SK-N-SH (cell line): Measurements from ENCODE around the gene MAML3. TPM values are rescaled to one million over a fixed set of nuclear protein-coding genes. Genes with fewer than 3 reads are reported as not detected.

Experiments
- CTCF ChIA-PET: fragments of 300-600, 350-600 bp; formaldehyde crosslinking; extraction: SDS; loops from one replicate; lab custom pipeline; 2021; lab: Yijun Ruan, JAX
- POLR2A ChIA-PET: fragments of 350-600 bp; sonication (Branson Sonifier 250); formaldehyde crosslinking; extraction: SDS; loops from one replicate; lab custom pipeline; 2020; ENCODE audit warnings: antibody characterized with exemption, inconsistent platforms; lab: Yijun Ruan, JAX
- DNase-seq: peaks from one replicate; pipeline ENCODE4 v3.0.0; 2012
- H2AFZ ChIP-seq: fragments of 200-600 bp; sonication (generic); 2 replicates; pipeline ENCODE4 v1.8.1; 2016; ENCODE audit warnings: antibody characterized with exemption, mild to moderate bottlenecking, low read depth
- H3F3A ChIP-seq: fragments of 200-600 bp; sonication (generic); replicated peaks from 2 replicates; pipeline ENCODE3; 2016; ENCODE audit warnings: antibody characterized with exemption, mild to moderate bottlenecking; ENCODE audit not compliant: insufficient read depth
- H3K27ac ChIP-seq, 2 experiments: fragments of 200-500 bp in 1 of 2; fragments of 200-600 bp in 1 of 2; sonication (Bioruptor generic) in 1 of 2; sonication (generic), shearing (Covaris generic) in 1 of 2; 2 replicates each; pipeline versions ENCODE4 v1.5.1 to v1.6.1; 2014 to 2016; ENCODE audit warnings: low read depth in 2 of 2, inconsistent platforms in 1 of 2, low read length in 1 of 2, mild to moderate bottlenecking in 1 of 2, mixed read lengths in 1 of 2
- H3K27me3 ChIP-seq: fragments of 200-600 bp; sonication (generic), shearing (Covaris generic); 2 replicates; pipeline ENCODE4 v1.6.1; 2016; ENCODE audit warnings: mixed run types; ENCODE audit not compliant: insufficient read depth
- H3K36me3 ChIP-seq, 2 experiments: fragments of 200-500 bp in 1 of 2; fragments of 200-600 bp in 1 of 2; sonication (Bioruptor generic) in 1 of 2; sonication (generic) in 1 of 2; replicated peaks in 1 of 2; 2 replicates each; pipeline versions ENCODE3 to v1.5.1; 2014 to 2016; ENCODE audit warnings: low read length in 1 of 2, mild to moderate bottlenecking in 1 of 2; ENCODE audit not compliant: insufficient read depth in 2 of 2, control insufficient read depth in 1 of 2
- H3K4me1 ChIP-seq, 2 experiments: fragments of 200-500 bp in 1 of 2; fragments of 200-600 bp in 1 of 2; sonication (Bioruptor generic) in 1 of 2; sonication (generic), shearing (Covaris generic) in 1 of 2; 2 replicates each; pipeline versions ENCODE4 v1.5.1 to v1.6.1; 2014 to 2016; ENCODE audit warnings: low read depth in 1 of 2, low read length in 1 of 2, mixed run types in 1 of 2; ENCODE audit not compliant: insufficient read depth in 2 of 2, control insufficient read depth in 1 of 2
- H3K4me2 ChIP-seq: fragments of 200-600 bp; sonication (generic), shearing (Covaris generic); 2 replicates; pipeline ENCODE4 v1.6.1; 2017; ENCODE audit warnings: mixed run types
- H3K4me3 ChIP-seq, 2 experiments: fragments of 200-500 bp in 1 of 2; fragments of 200-600 bp in 1 of 2; sonication (Bioruptor generic) in 1 of 2; sonication (generic), shearing (Covaris generic) in 1 of 2; 2 replicates each; pipeline versions ENCODE4 v1.5.1 to v1.8.1; 2014 to 2016; ENCODE audit warnings: low read depth in 2 of 2, inconsistent platforms in 1 of 2, low read length in 1 of 2, mild to moderate bottlenecking in 1 of 2, mixed read lengths in 1 of 2, moderate library complexity in 1 of 2
- H3K79me2 ChIP-seq: fragments of 200-600 bp; sonication (generic); 2 replicates; pipeline ENCODE4 v1.8.1; 2017; ENCODE audit warnings: mild to moderate bottlenecking; ENCODE audit not compliant: insufficient read depth
- H3K9ac ChIP-seq: fragments of 200-600 bp; sonication (generic); 2 replicates; pipeline ENCODE4 v1.6.1; 2017; ENCODE audit warnings: mixed run types
- H3K9me2 ChIP-seq: fragments of 200-600 bp; sonication (generic); 2 replicates; pipeline ENCODE4 v1.6.1; 2017; ENCODE audit warnings: mixed run types
- H3K9me3 ChIP-seq: fragments of 200-600 bp; sonication (generic); 2 replicates; pipeline ENCODE4 v1.6.1; 2017; ENCODE audit warnings: mixed run types, mild to moderate bottlenecking, moderate library complexity
- H4K20me1 ChIP-seq: fragments of 200-600 bp; sonication (generic); 2 replicates; pipeline ENCODE4 v1.6.1; 2017; ENCODE audit warnings: mild to moderate bottlenecking, mixed run types; ENCODE audit not compliant: insufficient read depth
- CHD2 ChIP-seq: fragments of 150-350 bp; IDR thresholded peaks from 2 replicates; pipeline ENCODE4 v1.6.1; 2018; ENCODE audit warnings: low read length; ENCODE audit not compliant: partially characterized antibody
- ELF1 ChIP-seq: IDR thresholded peaks from 2 replicates; pipeline ENCODE4 v1.4.0; 2012
- EP300 ChIP-seq, 2 experiments: IDR thresholded peaks; 2 replicates each; pipeline versions ENCODE4 v1.4.0 to v1.6.1; 2012; ENCODE audit warnings: borderline replicate concordance in 1 of 2, low read depth in 1 of 2, low read length in 1 of 2
- FOSL2 ChIP-seq: IDR thresholded peaks from 2 replicates; pipeline ENCODE4 v1.4.0; 2012; ENCODE audit warnings: low read depth, mild to moderate bottlenecking, moderate library complexity, borderline replicate concordance
- FOXM1 ChIP-seq: IDR thresholded peaks from 2 replicates; pipeline ENCODE4 v1.4.0; 2012; ENCODE audit warnings: low read depth, mild to moderate bottlenecking
- GABPA ChIP-seq: IDR thresholded peaks from 2 replicates; pipeline ENCODE4 v1.4.0; 2012; ENCODE audit warnings: low read depth, mild to moderate bottlenecking
- GATA2 ChIP-seq: sonication (generic); formaldehyde crosslinking; IDR thresholded peaks from 2 replicates; pipeline ENCODE4 v1.5.0; 2020; ENCODE audit warnings: mild to moderate bottlenecking, missing genetic modification reagents
- JUND ChIP-seq: IDR thresholded peaks from 2 replicates; pipeline ENCODE4 v1.4.0; 2012
- POLR2AphosphoS5 ChIP-seq: IDR thresholded peaks from 2 replicates; pipeline ENCODE4 v1.6.1; 2012; ENCODE audit warnings: low read depth, low read length
- RAD21 ChIP-seq: IDR thresholded peaks from 2 replicates; pipeline ENCODE4 v1.6.1; 2012; ENCODE audit warnings: mild to moderate bottlenecking, low read length
- RCOR1 ChIP-seq: fragments of 150-350 bp; IDR thresholded peaks from 2 replicates; pipeline ENCODE4 v1.6.1; 2017; ENCODE audit warnings: antibody characterized with exemption, low read length
- RXRA ChIP-seq: IDR thresholded peaks from 2 replicates; pipeline ENCODE4 v1.4.0; 2012; ENCODE audit warnings: low read depth, mild to moderate bottlenecking, borderline replicate concordance
- SIN3A ChIP-seq: IDR thresholded peaks from 2 replicates; pipeline ENCODE4 v1.6.1; 2012; ENCODE audit warnings: low read depth, mild to moderate bottlenecking, low read length, moderate library complexity, borderline replicate concordance
- TAF1 ChIP-seq: IDR thresholded peaks from 2 replicates; pipeline ENCODE4 v1.6.1; 2012; ENCODE audit warnings: low read depth, mild to moderate bottlenecking, low read length, moderate library complexity, borderline replicate concordance
- TCF12 ChIP-seq: IDR thresholded peaks from 2 replicates; pipeline ENCODE4 v1.4.0; 2012
- TEAD4 ChIP-seq: IDR thresholded peaks from 2 replicates; pipeline ENCODE4 v1.4.0; 2012; ENCODE audit warnings: mild to moderate bottlenecking, borderline replicate concordance; ENCODE audit not compliant: insufficient read depth
- polyA plus RNA-seq, 3 experiments: library from polyadenylated mRNA; depleted of rRNA; stranded (reverse); fragments of >200 nt; gene quantifications; 2 replicates each; pipeline ENCODE4 v1.2.3, GENCODE V29; 2012
- TF ChIP-seq, protein P1 (sequence below): IDR thresholded peaks from 2 replicates; pipeline ENCODE4; 2012
- TF ChIP-seq, protein P2 (sequence below): IDR thresholded peaks from 2 replicates; pipeline ENCODE4 v1.6.1; 2012; ENCODE audit warnings: mild to moderate bottlenecking, low read depth, low read length, moderate library complexity
- TF ChIP-seq, protein P3 (sequence below): fragments of 150-350 bp; IDR thresholded peaks from 2 replicates; pipeline ENCODE4 v1.6.1; 2017; ENCODE audit warnings: antibody characterized with exemption, low read length, low read depth, borderline replicate concordance
- TF ChIP-seq, protein P4 (sequence below): IDR thresholded peaks from 2 replicates; pipeline ENCODE4 v1.4.0; 2012; ENCODE audit warnings: low read depth, borderline replicate concordance
- TF ChIP-seq, protein P5 (sequence below): IDR thresholded peaks from 2 replicates; pipeline ENCODE4 v1.4.0; 2012; ENCODE audit warnings: low read depth, borderline replicate concordance
- TF ChIP-seq, protein P6 (sequence below): IDR thresholded peaks from 2 replicates; pipeline ENCODE4 v1.4.0; 2012; ENCODE audit warnings: low read depth

Gene MAML3
- polyA plus RNA-seq, 1 of the 3 experiments (the other 2 are of a cell fraction): 5.3 TPM

DNA sequence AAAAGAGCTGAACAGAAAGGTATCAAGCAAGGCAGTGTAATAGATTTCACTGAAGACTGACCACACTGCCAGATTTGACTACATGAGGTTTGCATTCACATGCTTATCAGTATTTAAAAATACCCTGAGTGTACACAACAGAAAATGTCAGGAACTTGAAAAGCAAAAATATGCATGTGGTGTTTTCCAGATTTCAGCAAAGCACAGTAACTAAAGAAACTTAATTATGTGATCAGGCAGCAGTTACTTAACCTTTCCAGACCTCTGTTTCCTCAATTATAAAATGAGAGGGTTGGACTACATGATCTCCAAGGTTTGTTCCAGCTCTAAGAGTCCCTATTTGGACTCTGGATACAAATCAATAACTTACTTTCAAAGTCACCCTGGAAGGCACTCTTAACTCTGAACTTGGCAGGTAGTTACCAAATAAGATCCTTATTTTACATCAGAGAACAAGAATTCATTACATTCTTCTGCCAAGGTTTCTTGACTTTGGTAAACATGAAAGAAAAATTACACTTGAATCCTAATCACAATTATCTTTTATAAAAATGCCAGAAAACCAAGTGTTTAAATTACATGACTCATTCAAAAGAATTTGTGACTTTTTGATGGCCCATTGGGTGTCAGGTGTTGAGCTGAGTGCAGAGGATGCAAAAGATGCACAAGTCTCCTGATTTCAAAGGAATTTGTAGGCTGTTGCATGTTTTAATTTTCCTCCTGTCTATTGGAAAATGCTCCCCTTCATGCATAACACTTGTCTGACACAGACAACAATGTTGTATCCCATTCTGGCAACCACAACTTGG lies 246.8 kb downstream of the MAML3 start:
- no peak for DNase-seq
- Histone ChIP-seq H3K4me2 (no peak overlapping the region), H3K27ac (peak overlapping the region in 1 of 2 experiments; percentile 85; a peak in 2 of 4 replicates), H3K36me3 (no peaks in the 10 kb centered on the region), H3K4me3 (no peak overlapping the region), H3K79me2 (no peaks in the 10 kb centered on the region), H3K9me3 (no peaks in the 10 kb centered on the region), H3F3A (no peaks in the 10 kb centered on the region), H3K9ac (no peak overlapping the region), H3K9me2 (no peaks in the 10 kb centered on the region), H4K20me1 (no peaks in the 10 kb centered on the region), H3K4me1 (peaks cover 0 to 34% of the 10 kb centered on the region in 2 experiments; a peak in 3 of 4 replicates), H2AFZ (no peak overlapping the region), H3K27me3 (no peaks in the 10 kb centered on the region)
- ChIA-PET POLR2A (no interaction called here), CTCF (interaction anchor here (1.2 to 1.5 kb wide), 2 partner anchors 12 to 15 kb away, joined by 3 to 5 read pairs; no protein-coding TSS in a partner anchor)
- TF ChIP-seq CHD2 (peak; percentile 14), FOXM1 (no peak), SIN3A (no peak), TAF1 (no peak), JUND (no peak), FOSL2 (no peak), POLR2AphosphoS5 (no peak), RCOR1 (peak; percentile 66; the same call in 1 of the 2 replicates), ELF1 (no peak), GABPA (no peak), TCF12 (no peak), GATA2 (CRISPR knock-in tag) (0 out of 2 replicates have a peak, but pooled peaks have one; percentile 14), RXRA (no peak), TEAD4 (no peak), EP300 (IDR thresholded peaks at IDR 0.05; ENCODE audit: borderline replicate concordance in 1 of 2, low read depth in 1 of 2, low read length in 1 of 2) (peak in 1 of 2 experiments; percentile 69; a peak in 1 of 4 replicates), RAD21 (no peak)
- TF ChIP-seq, protein P1, sequence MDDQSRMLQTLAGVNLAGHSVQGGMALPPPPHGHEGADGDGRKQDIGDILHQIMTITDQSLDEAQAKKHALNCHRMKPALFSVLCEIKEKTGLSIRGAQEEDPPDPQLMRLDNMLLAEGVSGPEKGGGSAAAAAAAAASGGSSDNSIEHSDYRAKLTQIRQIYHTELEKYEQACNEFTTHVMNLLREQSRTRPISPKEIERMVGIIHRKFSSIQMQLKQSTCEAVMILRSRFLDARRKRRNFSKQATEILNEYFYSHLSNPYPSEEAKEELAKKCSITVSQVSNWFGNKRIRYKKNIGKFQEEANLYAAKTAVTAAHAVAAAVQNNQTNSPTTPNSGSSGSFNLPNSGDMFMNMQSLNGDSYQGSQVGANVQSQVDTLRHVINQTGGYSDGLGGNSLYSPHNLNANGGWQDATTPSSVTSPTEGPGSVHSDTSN: no peak
- TF ChIP-seq, protein P2, sequence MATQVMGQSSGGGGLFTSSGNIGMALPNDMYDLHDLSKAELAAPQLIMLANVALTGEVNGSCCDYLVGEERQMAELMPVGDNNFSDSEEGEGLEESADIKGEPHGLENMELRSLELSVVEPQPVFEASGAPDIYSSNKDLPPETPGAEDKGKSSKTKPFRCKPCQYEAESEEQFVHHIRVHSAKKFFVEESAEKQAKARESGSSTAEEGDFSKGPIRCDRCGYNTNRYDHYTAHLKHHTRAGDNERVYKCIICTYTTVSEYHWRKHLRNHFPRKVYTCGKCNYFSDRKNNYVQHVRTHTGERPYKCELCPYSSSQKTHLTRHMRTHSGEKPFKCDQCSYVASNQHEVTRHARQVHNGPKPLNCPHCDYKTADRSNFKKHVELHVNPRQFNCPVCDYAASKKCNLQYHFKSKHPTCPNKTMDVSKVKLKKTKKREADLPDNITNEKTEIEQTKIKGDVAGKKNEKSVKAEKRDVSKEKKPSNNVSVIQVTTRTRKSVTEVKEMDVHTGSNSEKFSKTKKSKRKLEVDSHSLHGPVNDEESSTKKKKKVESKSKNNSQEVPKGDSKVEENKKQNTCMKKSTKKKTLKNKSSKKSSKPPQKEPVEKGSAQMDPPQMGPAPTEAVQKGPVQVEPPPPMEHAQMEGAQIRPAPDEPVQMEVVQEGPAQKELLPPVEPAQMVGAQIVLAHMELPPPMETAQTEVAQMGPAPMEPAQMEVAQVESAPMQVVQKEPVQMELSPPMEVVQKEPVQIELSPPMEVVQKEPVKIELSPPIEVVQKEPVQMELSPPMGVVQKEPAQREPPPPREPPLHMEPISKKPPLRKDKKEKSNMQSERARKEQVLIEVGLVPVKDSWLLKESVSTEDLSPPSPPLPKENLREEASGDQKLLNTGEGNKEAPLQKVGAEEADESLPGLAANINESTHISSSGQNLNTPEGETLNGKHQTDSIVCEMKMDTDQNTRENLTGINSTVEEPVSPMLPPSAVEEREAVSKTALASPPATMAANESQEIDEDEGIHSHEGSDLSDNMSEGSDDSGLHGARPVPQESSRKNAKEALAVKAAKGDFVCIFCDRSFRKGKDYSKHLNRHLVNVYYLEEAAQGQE: no peak
- TF ChIP-seq, protein P3, sequence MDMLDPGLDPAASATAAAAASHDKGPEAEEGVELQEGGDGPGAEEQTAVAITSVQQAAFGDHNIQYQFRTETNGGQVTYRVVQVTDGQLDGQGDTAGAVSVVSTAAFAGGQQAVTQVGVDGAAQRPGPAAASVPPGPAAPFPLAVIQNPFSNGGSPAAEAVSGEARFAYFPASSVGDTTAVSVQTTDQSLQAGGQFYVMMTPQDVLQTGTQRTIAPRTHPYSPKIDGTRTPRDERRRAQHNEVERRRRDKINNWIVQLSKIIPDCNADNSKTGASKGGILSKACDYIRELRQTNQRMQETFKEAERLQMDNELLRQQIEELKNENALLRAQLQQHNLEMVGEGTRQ: no peak
- TF ChIP-seq, protein P4, sequence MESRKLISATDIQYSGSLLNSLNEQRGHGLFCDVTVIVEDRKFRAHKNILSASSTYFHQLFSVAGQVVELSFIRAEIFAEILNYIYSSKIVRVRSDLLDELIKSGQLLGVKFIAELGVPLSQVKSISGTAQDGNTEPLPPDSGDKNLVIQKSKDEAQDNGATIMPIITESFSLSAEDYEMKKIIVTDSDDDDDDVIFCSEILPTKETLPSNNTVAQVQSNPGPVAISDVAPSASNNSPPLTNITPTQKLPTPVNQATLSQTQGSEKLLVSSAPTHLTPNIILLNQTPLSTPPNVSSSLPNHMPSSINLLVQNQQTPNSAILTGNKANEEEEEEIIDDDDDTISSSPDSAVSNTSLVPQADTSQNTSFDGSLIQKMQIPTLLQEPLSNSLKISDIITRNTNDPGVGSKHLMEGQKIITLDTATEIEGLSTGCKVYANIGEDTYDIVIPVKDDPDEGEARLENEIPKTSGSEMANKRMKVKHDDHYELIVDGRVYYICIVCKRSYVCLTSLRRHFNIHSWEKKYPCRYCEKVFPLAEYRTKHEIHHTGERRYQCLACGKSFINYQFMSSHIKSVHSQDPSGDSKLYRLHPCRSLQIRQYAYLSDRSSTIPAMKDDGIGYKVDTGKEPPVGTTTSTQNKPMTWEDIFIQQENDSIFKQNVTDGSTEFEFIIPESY: no peak
- TF ChIP-seq, protein P5, sequence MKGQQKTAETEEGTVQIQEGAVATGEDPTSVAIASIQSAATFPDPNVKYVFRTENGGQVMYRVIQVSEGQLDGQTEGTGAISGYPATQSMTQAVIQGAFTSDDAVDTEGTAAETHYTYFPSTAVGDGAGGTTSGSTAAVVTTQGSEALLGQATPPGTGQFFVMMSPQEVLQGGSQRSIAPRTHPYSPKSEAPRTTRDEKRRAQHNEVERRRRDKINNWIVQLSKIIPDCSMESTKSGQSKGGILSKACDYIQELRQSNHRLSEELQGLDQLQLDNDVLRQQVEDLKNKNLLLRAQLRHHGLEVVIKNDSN: no peak
- TF ChIP-seq, protein P6, sequence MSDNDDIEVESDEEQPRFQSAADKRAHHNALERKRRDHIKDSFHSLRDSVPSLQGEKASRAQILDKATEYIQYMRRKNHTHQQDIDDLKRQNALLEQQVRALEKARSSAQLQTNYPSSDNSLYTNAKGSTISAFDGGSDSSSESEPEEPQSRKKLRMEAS: no peak
